Activated naive CD8-positive, alpha-beta T cell treated with anti-CD3 and anti-CD28 coated beads, Interleukin-2, amount 50 U/mL, for 16 hours (primary cell): ENCODE measurements around the gene ATP7B.

ENCODE experiments used
- DNase-seq: peaks from one replicate; pipeline ENCODE4 v3.0.0-alpha.2; 2020; ENCODE audit warnings: low read depth, low spot score

Gene ATP7B

GRCh38 chr13:51978796-51979556, 32.3 kb downstream of the ATP7B start:
- no peak for DNase-seq

- no peak for DNase-seq
Observed at GRCh38 chr13:51977625-51978024, 33.6 kb downstream of the ATP7B start.

GRCh38 chr13:51976890-51977289, 34.4 kb downstream of the ATP7B start:
- DNase-seq: no peak

- no peak for DNase-seq
Observed at GRCh38 chr13:51976423-51976822, 34.8 kb downstream of the ATP7B start.

- DNase-seq: no peak
Observed at GRCh38 chr13:51974482-51974881, 36.8 kb downstream of the ATP7B start.

GRCh38 chr13:51971520-51972426, 39.5 kb downstream of the ATP7B start:
- no peak for DNase-seq

GRCh38 chr13:51970349-51970748, 40.9 kb downstream of the ATP7B start:
- no peak for DNase-seq

- no peak for DNase-seq
Observed at GRCh38 chr13:51967482-51968446, 43.5 kb downstream of the ATP7B start.

- no peak for DNase-seq
Observed at GRCh38 chr13:51966186-51966585, 45.1 kb downstream of the ATP7B start.

- DNase-seq: no peak
Observed at GRCh38 chr13:51961493-51962403, 49.5 kb downstream of the ATP7B start.

- DNase-seq: no peak
Observed at GRCh38 chr13:51960766-51961165, 50.5 kb downstream of the ATP7B start.

- no peak for DNase-seq
Observed at GRCh38 chr13:51959773-51960172, 51.5 kb downstream of the ATP7B start.

- DNase-seq: no peak
Observed at GRCh38 chr13:51958217-51958547, 53.1 kb downstream of the ATP7B start.

GRCh38 chr13:51957377-51958216, 53.7 kb downstream of the ATP7B start:
- no peak for DNase-seq

GRCh38 chr13:51956717-51957116, 54.5 kb downstream of the ATP7B start:
- DNase-seq: no peak

GRCh38 chr13:51955816-51956603, 55.2 kb downstream of the ATP7B start:
- no peak for DNase-seq

- DNase-seq: no peak
Observed at GRCh38 chr13:51955281-51955771, 55.9 kb downstream of the ATP7B start.

GRCh38 chr13:51953347-51954195, 57.7 kb downstream of the ATP7B start:
- no peak for DNase-seq
